Stimulated activated CD8-positive, alpha-beta memory T cell treated with anti-CD3 and anti-CD28 coated beads, Interleukin-12 subunit alpha, Interleukin-12 subunit beta, amount 100 ng/mL, for 4 hours (primary cell): ENCODE results near the gene ZC3H11A.
"Not testable (repeated sequence)": the region's sequence is repeated elsewhere in the genome, so short reads cannot be mapped to it uniquely, and the experiment has no call there.

ENCODE experiments used
- DNase-seq: peaks from one replicate; pipeline ENCODE4 v3.0.0-alpha.2; 2020; ENCODE audit warnings: low read depth

ZC3H11A gene

GRCh38 chr1:203781962-203782361 lies 13.5 kb upstream of the ZC3H11A start:
- no peak for DNase-seq

- DNase-seq: no peak
Measured at GRCh38 chr1:203789966-203790365, 5.5 kb upstream of the ZC3H11A start.

GRCh38 chr1:203791498-203791897 lies 3.9 kb upstream of the ZC3H11A start:
- DNase-seq: no peak

GRCh38 chr1:203792486-203792885 lies 2.9 kb upstream of the ZC3H11A start:
- DNase-seq: no peak

GRCh38 chr1:203793561-203793960 lies 1.9 kb upstream of the ZC3H11A start:
- DNase-seq: not testable (repeated sequence)

- no peak for DNase-seq
Measured at GRCh38 chr1:203794764-203795440, 521 bp upstream of the ZC3H11A start.

GRCh38 chr1:203796236-203796605 lies 798 bp downstream of the ZC3H11A start:
- DNase-seq: peak; percentile 6

- no peak for DNase-seq
Measured at GRCh38 chr1:203797216-203797615, 1.8 kb downstream of the ZC3H11A start.

- no peak for DNase-seq
Measured at GRCh38 chr1:203797948-203798655, 2.7 kb downstream of the ZC3H11A start.

GRCh38 chr1:203799157-203799556 lies 3.7 kb downstream of the ZC3H11A start:
- no peak for DNase-seq

GRCh38 chr1:203799971-203800370 lies 4.5 kb downstream of the ZC3H11A start:
- DNase-seq: no peak

GRCh38 chr1:203805689-203806088 lies 10.3 kb downstream of the ZC3H11A start:
- no peak for DNase-seq

- no peak for DNase-seq
Measured at GRCh38 chr1:203807196-203807595, 11.8 kb downstream of the ZC3H11A start.

- no peak for DNase-seq
Measured at GRCh38 chr1:203813581-203814341, 18.3 kb downstream of the ZC3H11A start.

- no peak for DNase-seq
Measured at GRCh38 chr1:203818399-203818798, 23.0 kb downstream of the ZC3H11A start.

- DNase-seq: no peak
Measured at GRCh38 chr1:203823306-203823705, 27.9 kb downstream of the ZC3H11A start.

- no peak for DNase-seq
Measured at GRCh38 chr1:203826175-203826574, 30.8 kb downstream of the ZC3H11A start.

- no peak for DNase-seq
Measured at GRCh38 chr1:203828002-203828401, 32.6 kb downstream of the ZC3H11A start.

- DNase-seq: no peak
Measured at GRCh38 chr1:203828503-203828902, 33.1 kb downstream of the ZC3H11A start.

GRCh38 chr1:203829247-203829646 lies 33.8 kb downstream of the ZC3H11A start:
- not testable (repeated sequence) for DNase-seq

GRCh38 chr1:203835476-203835875 lies 40.1 kb downstream of the ZC3H11A start:
- no peak for DNase-seq

- no peak for DNase-seq
Measured at GRCh38 chr1:203839081-203839480, 43.7 kb downstream of the ZC3H11A start.

GRCh38 chr1:203840208-203840808 lies 44.9 kb downstream of the ZC3H11A start:
- no peak for DNase-seq
